ENCODE results near the gene KCNJ10. TPM values are rescaled to one million over a fixed set of nuclear protein-coding genes. Genes with fewer than 3 reads are reported as not detected.

Gene KCNJ10
- total and polyA plus RNA-seq, 2 donors (not counting 3 experiments of a cell fraction or from before 2014, with no cell fraction given): not detected

DNA sequence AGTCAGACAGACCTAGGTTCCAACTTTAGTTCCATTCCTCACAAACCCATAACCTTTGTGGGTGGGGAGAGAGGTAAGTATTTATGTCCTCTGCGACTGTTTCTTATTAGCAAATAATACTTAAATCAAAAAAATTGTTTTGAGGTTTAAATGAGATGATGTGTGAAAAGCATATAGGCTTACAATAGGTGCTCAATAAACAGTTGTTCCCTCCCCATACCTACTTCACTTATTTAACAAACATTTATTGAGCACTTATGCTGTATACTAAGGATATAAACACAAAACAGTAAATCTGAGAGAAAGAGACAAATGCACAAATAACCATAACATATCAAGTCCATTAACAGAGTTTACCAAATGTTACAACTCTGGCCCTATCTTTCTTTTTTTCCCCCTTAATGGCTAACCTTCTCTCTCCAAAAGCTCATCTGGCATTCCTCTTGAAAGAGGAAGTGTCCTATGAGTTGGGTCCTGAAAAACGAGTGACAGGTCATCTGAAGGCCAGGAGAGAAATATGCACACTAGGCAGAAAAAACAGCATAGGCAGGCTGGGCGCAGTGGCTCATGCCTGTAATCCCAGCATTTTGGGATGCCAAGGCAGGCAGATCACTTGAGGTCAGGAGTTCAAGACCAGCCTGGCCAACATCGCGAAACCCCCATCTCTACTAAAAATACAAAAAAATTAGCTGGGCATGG is 48.4 kb downstream of the KCNJ10 start:
- H3K79me2 ChIP-seq (ENCODE audit: control insufficient read depth, insufficient read depth, low read length): no peaks in the 10 kb centered on the region
- H3K36me3 ChIP-seq (ENCODE audit: control insufficient read depth in 2 of 2, extremely low read depth in 1 of 2, insufficient read depth in 2 of 2, low read length in 2 of 2): no peaks in the 10 kb centered on the region
- H3K9me1 ChIP-seq (replicated peaks; ENCODE audit: control insufficient read depth, extremely low read depth, insufficient read depth, low read length): no peaks in the 10 kb centered on the region
- H3K9me3 ChIP-seq (replicated peaks; ENCODE audit: control insufficient read depth, insufficient read depth, low read length): no peaks in the 10 kb centered on the region
- ChIA-PET CTCF (interaction anchor here (3.1 to 3.4 kb wide), 2 partner anchors 14 to 16 kb away, joined by 13 to 32 read pairs; no protein-coding TSS in a partner anchor), POLR2A (no interaction called here)
- no peak overlapping the region for H3K9ac ChIP-seq (replicated peaks; ENCODE audit: extremely low read depth, insufficient read depth, low read length)
- H3K4me2 ChIP-seq (ENCODE audit: insufficient read depth, low read length): no peak overlapping the region
- BruUV-seq (replicated peaks): no TSS peak
- FAIRE-seq (no peak), DNase-seq (ENCODE audit: low read depth, low spot score) (no peak)
- H3K27me3 ChIP-seq (ENCODE audit: control insufficient read depth in 2 of 2, insufficient read depth in 2 of 2, low read length in 2 of 2): peaks cover 11 to 13% of the 10 kb centered on the region in 2 experiments
- no peak overlapping the region for H2AFZ ChIP-seq (ENCODE audit: low read depth, low read length)
- no peak overlapping the region for H3K27ac ChIP-seq (ENCODE audit: insufficient read depth, low read depth, low read length)
- no peaks in the 10 kb centered on the region for H3K4me1 ChIP-seq (ENCODE audit: control insufficient read depth, extremely low read depth, insufficient read depth, low read length)
- no peaks in the 10 kb centered on the region for H4K20me1 ChIP-seq (replicated peaks; ENCODE audit: control insufficient read depth, extremely low read depth, insufficient read depth, low read length)
- intact Hi-C loops (cut with micrococcal nuclease) (no loop called here), dilution Hi-C loops (cut with MboI; ENCODE audit: extremely low pct_ligation_motif_present, low sequenced_read_pairs) (no loop called here)
- no peak overlapping the region for H3K4me3 ChIP-seq (replicated peaks in 1 of 3; ENCODE audit: insufficient read depth in 1 of 3, low read depth in 1 of 3, low read length in 3 of 3)
- TF ChIP-seq, protein P1, sequence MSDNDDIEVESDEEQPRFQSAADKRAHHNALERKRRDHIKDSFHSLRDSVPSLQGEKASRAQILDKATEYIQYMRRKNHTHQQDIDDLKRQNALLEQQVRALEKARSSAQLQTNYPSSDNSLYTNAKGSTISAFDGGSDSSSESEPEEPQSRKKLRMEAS (IDR thresholded peaks at IDR 0.05; ENCODE audit: insufficient read depth, insufficient read length): no peak
- no peak for TF ChIP-seq FOS (IDR thresholded peaks at IDR 0.05; ENCODE audit: borderline replicate concordance, insufficient read depth, low read length)
- TF ChIP-seq JUN (IDR thresholded peaks at IDR 0.05; ENCODE audit: borderline replicate concordance, insufficient read depth, insufficient read length, low read depth): no peak
- no peak for TF ChIP-seq MYC (IDR thresholded peaks at IDR 0.05; ENCODE audit: low read depth, low read length)
- no peak for TF ChIP-seq EZH2 (IDR thresholded peaks at IDR 0.05; ENCODE audit: borderline replicate concordance, low read depth, low read length, severe bottlenecking)
- TF ChIP-seq POLR2AphosphoS5 (IDR thresholded peaks at IDR 0.05; ENCODE audit: insufficient read depth, low read depth, low read length): no peak
- no peak for TF ChIP-seq POLR2A (IDR thresholded peaks at IDR 0.05; ENCODE audit: low read depth, low read length)
- TF ChIP-seq, protein P2, sequence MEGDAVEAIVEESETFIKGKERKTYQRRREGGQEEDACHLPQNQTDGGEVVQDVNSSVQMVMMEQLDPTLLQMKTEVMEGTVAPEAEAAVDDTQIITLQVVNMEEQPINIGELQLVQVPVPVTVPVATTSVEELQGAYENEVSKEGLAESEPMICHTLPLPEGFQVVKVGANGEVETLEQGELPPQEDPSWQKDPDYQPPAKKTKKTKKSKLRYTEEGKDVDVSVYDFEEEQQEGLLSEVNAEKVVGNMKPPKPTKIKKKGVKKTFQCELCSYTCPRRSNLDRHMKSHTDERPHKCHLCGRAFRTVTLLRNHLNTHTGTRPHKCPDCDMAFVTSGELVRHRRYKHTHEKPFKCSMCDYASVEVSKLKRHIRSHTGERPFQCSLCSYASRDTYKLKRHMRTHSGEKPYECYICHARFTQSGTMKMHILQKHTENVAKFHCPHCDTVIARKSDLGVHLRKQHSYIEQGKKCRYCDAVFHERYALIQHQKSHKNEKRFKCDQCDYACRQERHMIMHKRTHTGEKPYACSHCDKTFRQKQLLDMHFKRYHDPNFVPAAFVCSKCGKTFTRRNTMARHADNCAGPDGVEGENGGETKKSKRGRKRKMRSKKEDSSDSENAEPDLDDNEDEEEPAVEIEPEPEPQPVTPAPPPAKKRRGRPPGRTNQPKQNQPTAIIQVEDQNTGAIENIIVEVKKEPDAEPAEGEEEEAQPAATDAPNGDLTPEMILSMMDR (IDR thresholded peaks at IDR 0.05; ENCODE audit: extremely low read depth in 1 of 2, insufficient read depth in 1 of 2, low read depth in 1 of 2, low read length in 2 of 2): no peak
- TF ChIP-seq GATA2 (IDR thresholded peaks at IDR 0.05; ENCODE audit: insufficient read depth, insufficient read length, low read depth, low read length): no peak

Measured in endothelial cell of umbilical vein (primary cell).